ENCODE measurements around the gene AKT2.

The AKT2 gene

GRCh38 chr19:40279761-40280607, 5.2 kb downstream of the AKT2 start:
- FAIRE-seq (no peak), DNase-seq (ENCODE audit: insufficient read length) (no peak)
- TF ChIP-seq POLR2A (IDR thresholded peaks at IDR 0.05; ENCODE audit: low read depth, low read length) (no peak), POLR2AphosphoS5 (IDR thresholded peaks at IDR 0.05; ENCODE audit: low read depth, low read length) (no peak), TAF1 (IDR thresholded peaks at IDR 0.05; ENCODE audit: borderline replicate concordance, low read depth, low read length) (no peak)

- DNase-seq (ENCODE audit: insufficient read length) = no peak
- no peak for FAIRE-seq
- TF ChIP-seq POLR2AphosphoS5 (IDR thresholded peaks at IDR 0.05; ENCODE audit: low read depth, low read length) (no peak), TAF1 (IDR thresholded peaks at IDR 0.05; ENCODE audit: borderline replicate concordance, low read depth, low read length) (no peak), POLR2A (IDR thresholded peaks at IDR 0.05; ENCODE audit: low read depth, low read length) (no peak)
These were observed 6.0 kb downstream of the AKT2 start for GRCh38 chr19:40279120-40279551.

GRCh38 chr19:40278361-40279035, 6.6 kb downstream of the AKT2 start:
- TF ChIP-seq POLR2A (IDR thresholded peaks at IDR 0.05; ENCODE audit: low read depth, low read length) = no peak
- no peak for TF ChIP-seq TAF1 (IDR thresholded peaks at IDR 0.05; ENCODE audit: borderline replicate concordance, low read depth, low read length)
- no peak for TF ChIP-seq POLR2AphosphoS5 (IDR thresholded peaks at IDR 0.05; ENCODE audit: low read depth, low read length)
- FAIRE-seq = no peak
- DNase-seq (ENCODE audit: insufficient read length) = no peak

GRCh38 chr19:40277356-40278059, 7.6 kb downstream of the AKT2 start:
- no peak for TF ChIP-seq TAF1 (IDR thresholded peaks at IDR 0.05; ENCODE audit: borderline replicate concordance, low read depth, low read length)
- no peak for TF ChIP-seq POLR2AphosphoS5 (IDR thresholded peaks at IDR 0.05; ENCODE audit: low read depth, low read length)
- TF ChIP-seq POLR2A (IDR thresholded peaks at IDR 0.05; ENCODE audit: low read depth, low read length) = no peak
- DNase-seq (ENCODE audit: insufficient read length) = no peak

GRCh38 chr19:40274585-40275544, 10.3 kb downstream of the AKT2 start:
- FAIRE-seq = no peak

More at GRCh38 chr19:40277356-40278059, 7.6 kb downstream of the AKT2 start:
- no peak for FAIRE-seq

GRCh38 chr19:40273469-40274360, 11.4 kb downstream of the AKT2 start:
- FAIRE-seq (no peak), DNase-seq (ENCODE audit: insufficient read length) (no peak)
- no peak for TF ChIP-seq POLR2A (IDR thresholded peaks at IDR 0.05; ENCODE audit: low read depth, low read length)

More at GRCh38 chr19:40274585-40275544, 10.3 kb downstream of the AKT2 start:
- peak; percentile 66 for DNase-seq (ENCODE audit: insufficient read length)
- TF ChIP-seq POLR2AphosphoS5 (IDR thresholded peaks at IDR 0.05; ENCODE audit: low read depth, low read length) (no peak), POLR2A (IDR thresholded peaks at IDR 0.05; ENCODE audit: low read depth, low read length) (peak; percentile 23; the same call in 1 of the 2 replicates)

GRCh38 chr19:40272261-40272660, 12.9 kb downstream of the AKT2 start:
- DNase-seq (ENCODE audit: insufficient read length) (no peak), FAIRE-seq (no peak)
- TF ChIP-seq POLR2AphosphoS5 (IDR thresholded peaks at IDR 0.05; ENCODE audit: low read depth, low read length) = no peak
- TF ChIP-seq TAF1 (IDR thresholded peaks at IDR 0.05; ENCODE audit: borderline replicate concordance, low read depth, low read length) = no peak
- no peak for TF ChIP-seq POLR2A (IDR thresholded peaks at IDR 0.05; ENCODE audit: low read depth, low read length)

GRCh38 chr19:40271706-40272105, 13.4 kb downstream of the AKT2 start:
- no peak for FAIRE-seq
- TF ChIP-seq TAF1 (IDR thresholded peaks at IDR 0.05; ENCODE audit: borderline replicate concordance, low read depth, low read length) = no peak
- no peak for TF ChIP-seq POLR2A (IDR thresholded peaks at IDR 0.05; ENCODE audit: low read depth, low read length)
- TF ChIP-seq POLR2AphosphoS5 (IDR thresholded peaks at IDR 0.05; ENCODE audit: low read depth, low read length) = no peak
- no peak for DNase-seq (ENCODE audit: insufficient read length)

- no peak for FAIRE-seq
- TF ChIP-seq POLR2A (IDR thresholded peaks at IDR 0.05; ENCODE audit: low read depth, low read length) (no peak), POLR2AphosphoS5 (IDR thresholded peaks at IDR 0.05; ENCODE audit: low read depth, low read length) (no peak), TAF1 (IDR thresholded peaks at IDR 0.05; ENCODE audit: borderline replicate concordance, low read depth, low read length) (no peak)
- no peak for DNase-seq (ENCODE audit: insufficient read length)
These were observed 14.6 kb downstream of the AKT2 start for GRCh38 chr19:40270362-40271089.
